ENCODE measurements around the gene LTBP4. TPM values are rescaled to one million over a fixed set of nuclear protein-coding genes. Genes with fewer than 3 reads are reported as not detected.

LTBP4 gene
- total RNA-seq, 4 donors from 2014 or later: 199 to 369 (median 320) TPM

GRCh38 chr19:40607311-40608239 is 6.4 kb downstream of the LTBP4 start:
- H3K4me3 ChIP-seq: no peak overlapping the region
- no peak for ATAC-seq
- H3K27ac ChIP-seq: peak overlapping the region in 3 of 4 donors; percentile 7 to 55 (median 45)
- peaks cover 0 to 86% (median 42%) of the 10 kb centered on the region in 3 donors for H3K4me1 ChIP-seq
- peaks cover 0 to 10% of the 10 kb centered on the region in 2 donors for H3K36me3 ChIP-seq
- 59 to 79% methylated on average over 10 to 13 of the region's 31 CpGs for WGBS, 2 donors (ENCODE audit: low coverage in 1 of 2)
- H3K27me3 ChIP-seq: peaks cover 10% of the 10 kb centered on the region
- H3K9me3 ChIP-seq: no peaks in the 10 kb centered on the region
- TF ChIP-seq POLR2A (IDR thresholded peaks at IDR 0.05) (no peak), POLR2AphosphoS5 (IDR thresholded peaks at IDR 0.05) (no peak), EP300 (IDR thresholded peaks at IDR 0.05) (no peak)

- peak overlapping the region in 3 of 4 donors; percentile 7 to 55 (median 45) for H3K27ac ChIP-seq
These were observed 7.1 kb downstream of the LTBP4 start for GRCh38 chr19:40608240-40608621.

GRCh38 chr19:40608957-40609356 is 7.8 kb downstream of the LTBP4 start:
- peak overlapping the region in 3 of 4 donors; percentile 78 to 89 (median 86) for H3K27ac ChIP-seq
- peaks cover 0 to 10% of the 10 kb centered on the region in 2 donors for H3K36me3 ChIP-seq
- peaks cover 10% of the 10 kb centered on the region for H3K27me3 ChIP-seq
- peaks cover 0 to 83% (median 38%) of the 10 kb centered on the region in 3 donors for H3K4me1 ChIP-seq
- no peaks in the 10 kb centered on the region for H3K9me3 ChIP-seq
- TF ChIP-seq POLR2AphosphoS5 (IDR thresholded peaks at IDR 0.05): no peak
- no peak for TF ChIP-seq EP300 (IDR thresholded peaks at IDR 0.05)
- TF ChIP-seq, protein P1, sequence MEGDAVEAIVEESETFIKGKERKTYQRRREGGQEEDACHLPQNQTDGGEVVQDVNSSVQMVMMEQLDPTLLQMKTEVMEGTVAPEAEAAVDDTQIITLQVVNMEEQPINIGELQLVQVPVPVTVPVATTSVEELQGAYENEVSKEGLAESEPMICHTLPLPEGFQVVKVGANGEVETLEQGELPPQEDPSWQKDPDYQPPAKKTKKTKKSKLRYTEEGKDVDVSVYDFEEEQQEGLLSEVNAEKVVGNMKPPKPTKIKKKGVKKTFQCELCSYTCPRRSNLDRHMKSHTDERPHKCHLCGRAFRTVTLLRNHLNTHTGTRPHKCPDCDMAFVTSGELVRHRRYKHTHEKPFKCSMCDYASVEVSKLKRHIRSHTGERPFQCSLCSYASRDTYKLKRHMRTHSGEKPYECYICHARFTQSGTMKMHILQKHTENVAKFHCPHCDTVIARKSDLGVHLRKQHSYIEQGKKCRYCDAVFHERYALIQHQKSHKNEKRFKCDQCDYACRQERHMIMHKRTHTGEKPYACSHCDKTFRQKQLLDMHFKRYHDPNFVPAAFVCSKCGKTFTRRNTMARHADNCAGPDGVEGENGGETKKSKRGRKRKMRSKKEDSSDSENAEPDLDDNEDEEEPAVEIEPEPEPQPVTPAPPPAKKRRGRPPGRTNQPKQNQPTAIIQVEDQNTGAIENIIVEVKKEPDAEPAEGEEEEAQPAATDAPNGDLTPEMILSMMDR (IDR thresholded peaks at IDR 0.05): no peak
- TF ChIP-seq POLR2A (IDR thresholded peaks at IDR 0.05): no peak
- H3K4me3 ChIP-seq: peak overlapping the region in 1 of 2 donors; percentile 50
- no peak for ATAC-seq
- WGBS, 2 donors (ENCODE audit: low coverage in 1 of 2): 71 to 81% methylated on average over 4 of the region's 4 CpGs

More at GRCh38 chr19:40608240-40608621, 7.1 kb downstream of the LTBP4 start:
- 76% methylated on average over 3 of the region's 14 CpGs; no CpG with 5 or more reads in 1 of the 2 donors for WGBS, 2 donors (ENCODE audit: low coverage in 1 of 2)
- H3K4me3 ChIP-seq: no peak overlapping the region
- TF ChIP-seq POLR2A (IDR thresholded peaks at IDR 0.05) (no peak), EP300 (IDR thresholded peaks at IDR 0.05) (no peak), POLR2AphosphoS5 (IDR thresholded peaks at IDR 0.05) (no peak)
- no peak for ATAC-seq
- no peaks in the 10 kb centered on the region for H3K9me3 ChIP-seq
- peaks cover 0 to 83% (median 38%) of the 10 kb centered on the region in 3 donors for H3K4me1 ChIP-seq
- H3K36me3 ChIP-seq: peaks cover 0 to 10% of the 10 kb centered on the region in 2 donors
- H3K27me3 ChIP-seq: peaks cover 10% of the 10 kb centered on the region

DNA sequence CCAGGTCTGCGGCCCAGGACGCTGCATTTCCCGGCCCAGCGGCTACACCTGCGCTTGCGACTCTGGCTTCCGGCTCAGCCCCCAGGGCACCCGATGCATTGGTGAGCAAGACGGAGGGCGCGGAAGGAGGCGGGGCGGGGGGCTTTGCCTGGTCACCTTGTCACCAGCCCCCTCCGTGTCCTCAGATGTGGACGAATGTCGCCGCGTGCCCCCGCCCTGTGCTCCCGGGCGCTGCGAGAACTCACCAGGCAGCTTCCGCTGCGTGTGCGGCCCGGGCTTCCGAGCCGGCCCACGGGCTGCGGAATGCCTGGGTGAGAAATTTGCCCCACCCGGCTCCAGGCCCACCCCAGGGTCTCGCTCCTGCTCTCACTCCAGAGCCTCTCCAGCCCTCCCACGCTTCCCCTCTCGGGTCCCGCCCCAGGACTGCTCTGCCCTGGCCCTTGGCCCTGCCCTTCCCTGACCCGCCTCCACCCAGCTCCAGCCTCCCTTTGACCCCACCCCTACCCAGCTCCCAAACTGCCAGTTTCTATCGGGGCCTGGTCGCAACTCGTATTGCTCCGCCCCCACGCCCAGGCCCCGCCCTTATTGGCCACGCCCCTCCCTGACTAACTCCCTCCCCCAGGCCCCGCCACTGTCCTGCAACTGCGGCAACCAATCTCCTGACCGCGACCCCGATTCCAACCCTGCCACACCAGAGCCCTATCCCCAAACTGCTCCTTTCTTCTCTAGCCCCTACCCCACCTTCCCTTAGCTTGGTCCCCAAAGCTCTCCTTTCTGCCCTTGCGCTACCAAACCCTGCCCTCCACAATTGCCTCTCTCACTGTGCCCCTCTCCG is 8.6 kb downstream of the LTBP4 start:
- Histone ChIP-seq H3K27me3 (peaks cover 10% of the 10 kb centered on the region), H3K36me3 (peaks cover 0 to 10% of the 10 kb centered on the region in 2 donors), H3K4me3 (peak overlapping the region in 1 of 2 donors; percentile 50), H3K4me1 (peaks cover 0 to 83% (median 38%) of the 10 kb centered on the region in 3 donors), H3K9me3 (no peaks in the 10 kb centered on the region), H3K27ac (peak overlapping the region in 3 of 4 donors; percentile 78 to 89 (median 86))
- TF ChIP-seq POLR2A (IDR thresholded peaks at IDR 0.05) (no peak), EP300 (IDR thresholded peaks at IDR 0.05) (no peak), POLR2AphosphoS5 (IDR thresholded peaks at IDR 0.05) (no peak)
- TF ChIP-seq, protein P1 (IDR thresholded peaks at IDR 0.05): no peak
- 11 to 27% methylated on average over 6 to 12 of the region's 50 CpGs for WGBS, 2 donors (ENCODE audit: low coverage in 1 of 2)
- ATAC-seq: peak; percentile 76

GRCh38 chr19:40610396-40611064 is 9.4 kb downstream of the LTBP4 start:
- no peak for TF ChIP-seq POLR2AphosphoS5 (IDR thresholded peaks at IDR 0.05)
- TF ChIP-seq EP300 (IDR thresholded peaks at IDR 0.05): no peak
- TF ChIP-seq POLR2A (IDR thresholded peaks at IDR 0.05): no peak
- TF ChIP-seq, protein P1 (IDR thresholded peaks at IDR 0.05): no peak
- Histone ChIP-seq H3K9me3 (no peaks in the 10 kb centered on the region), H3K4me1 (peaks cover 0 to 83% (median 35%) of the 10 kb centered on the region in 3 donors), H3K27ac (peak overlapping the region in 3 of 4 donors; percentile 78 to 89 (median 86)), H3K36me3 (peaks cover 0 to 10% of the 10 kb centered on the region in 2 donors), H3K4me3 (peak overlapping the region in 1 of 2 donors; percentile 50), H3K27me3 (peaks cover 10% of the 10 kb centered on the region)
- WGBS, 2 donors (ENCODE audit: low coverage in 1 of 2): 47 to 50% methylated on average over 2 to 16 of the region's 29 CpGs
- ATAC-seq: peak; percentile 5

Data from gastroesophageal sphincter (tissue), 4 donors.